Measurements from ENCODE around the gene EBPL. TPM values are rescaled to one million over a fixed set of nuclear protein-coding genes. Genes with fewer than 3 reads are reported as not detected.
"Not testable (repeated sequence)": the region's sequence is repeated elsewhere in the genome, so short reads cannot be mapped to it uniquely, and the experiment has no call there.

The EBPL gene
- total and polyA plus RNA-seq, 3 experiments from 2014 or later: 47.9 to 53.3 (median 51.6) TPM

DNA sequence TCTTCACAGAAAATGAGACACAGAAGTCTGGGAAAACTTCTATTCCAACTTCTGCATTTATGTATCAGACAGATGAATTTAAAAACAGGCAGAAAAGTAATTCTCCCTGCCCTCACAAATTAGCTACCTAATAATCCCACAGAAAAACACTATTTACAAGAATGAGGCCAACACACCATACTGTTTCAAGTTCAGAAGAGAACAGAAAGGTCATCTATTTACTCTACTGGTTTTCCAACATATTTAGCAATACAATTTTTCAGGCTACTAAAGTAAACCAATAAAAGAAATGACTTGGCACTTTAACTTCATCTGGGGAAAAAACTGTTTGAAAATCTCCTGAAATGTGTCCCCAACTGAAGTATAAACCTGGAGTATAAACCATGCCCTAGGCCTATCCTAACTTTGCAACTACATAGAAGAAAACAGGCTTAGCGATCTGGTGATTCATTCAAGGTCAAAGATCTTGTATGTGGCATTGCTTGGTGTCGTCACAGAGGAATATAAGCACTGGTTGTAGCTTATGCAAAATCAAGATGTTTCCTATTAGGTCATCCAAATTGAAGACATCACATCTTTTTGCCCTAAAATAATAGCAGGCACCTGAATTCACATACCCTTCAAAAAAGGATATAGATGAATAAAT is 20.1 kb upstream of the EBPL start:
- Histone ChIP-seq H3K27me3 (ENCODE audit: insufficient read depth, low read length, poor library complexity, severe bottlenecking) (no peaks in the 10 kb centered on the region), H3K27ac (ENCODE audit: low read depth, low read length) (no peak overlapping the region), H3K9me3 (ENCODE audit: low read length) (peaks cover 4% of the 10 kb centered on the region), H3K4me1 (ENCODE audit: insufficient read depth, low read length) (no peaks in the 10 kb centered on the region), H3K4me3 (ENCODE audit: low read length) (no peak overlapping the region), H3K36me3 (ENCODE audit: insufficient read depth, low read length) (peaks cover 5% of the 10 kb centered on the region)
- POLR2A ChIA-PET: interaction anchor here (0.5 kb wide), 1 partner anchor 77 kb away, joined by 4 read pairs; no protein-coding TSS in a partner anchor
- Mint-ChIP-seq H3K36me3 (peaks cover 25 to 59% (median 36%) of the 10 kb centered on the region in 3 donors), H3K4me1 (no peaks in the 10 kb centered on the region), H3K27me3 (peaks cover 0 to 2% of the 10 kb centered on the region in 2 donors), H3K27ac (peak overlapping the region in 4 of 8 donors; percentile 15 to 51 (median 38)), H3K4me3 (no peak overlapping the region), H3K9me3 (peaks cover 4 to 12% (median 10%) of the 10 kb centered on the region in 5 donors)
- no peak for DNase-seq
- CTCF ChIA-PET: no interaction called here

DNA sequence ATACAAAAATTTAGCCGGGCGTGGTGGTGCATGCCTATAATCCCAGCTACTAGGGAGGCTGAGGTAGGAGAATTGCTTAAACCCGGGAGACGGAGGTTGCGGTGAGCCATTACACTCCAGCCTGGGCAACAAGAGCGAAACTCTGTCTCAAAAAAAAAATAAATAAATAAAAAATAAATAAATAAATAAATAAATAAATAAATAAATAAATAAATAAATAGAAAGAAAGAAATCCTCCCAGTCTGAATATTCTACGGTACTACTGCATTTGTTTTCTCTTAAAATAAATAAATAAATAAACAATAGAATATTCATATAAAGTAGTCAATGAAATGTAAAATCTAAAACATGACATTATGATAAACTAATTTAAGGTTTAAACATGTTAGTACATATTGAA is 13.0 kb upstream of the EBPL start:
- H3K4me1 Mint-ChIP-seq; H3K4me1 ChIP-seq (ENCODE audit: insufficient read depth, low read length); CTCF ChIA-PET; H3K4me3 Mint-ChIP-seq; H3K27ac ChIP-seq (ENCODE audit: low read depth, low read length); POLR2A ChIA-PET; H3K27me3 ChIP-seq (ENCODE audit: insufficient read depth, low read length, poor library complexity, severe bottlenecking); H3K27ac Mint-ChIP-seq; DNase-seq; H3K4me3 ChIP-seq (ENCODE audit: low read length); H3K9me3 Mint-ChIP-seq; H3K27me3 Mint-ChIP-seq; H3K9me3 ChIP-seq (ENCODE audit: low read length): not testable (repeated sequence)
- H3K36me3 Mint-ChIP-seq: peaks cover 12 to 61% (median 26%) of the 10 kb centered on the region in 3 donors
- peaks cover 17% of the 10 kb centered on the region for H3K36me3 ChIP-seq (ENCODE audit: insufficient read depth, low read length)

- H3K4me1 ChIP-seq (ENCODE audit: insufficient read depth, low read length): no peaks in the 10 kb centered on the region
- no peaks in the 10 kb centered on the region for H3K9me3 Mint-ChIP-seq
- H3K9me3 ChIP-seq (ENCODE audit: low read length): no peaks in the 10 kb centered on the region
- H3K27me3 ChIP-seq (ENCODE audit: insufficient read depth, low read length, poor library complexity, severe bottlenecking): no peaks in the 10 kb centered on the region
- peaks cover 11 to 46% (median 15%) of the 10 kb centered on the region in 3 donors for H3K36me3 Mint-ChIP-seq
- POLR2A ChIA-PET: no interaction called here
- no peak overlapping the region for H3K27ac ChIP-seq (ENCODE audit: low read depth, low read length)
- no peak overlapping the region for H3K27ac Mint-ChIP-seq
- H3K36me3 ChIP-seq (ENCODE audit: insufficient read depth, low read length): peaks cover 12% of the 10 kb centered on the region
- no peaks in the 10 kb centered on the region for H3K4me1 Mint-ChIP-seq
- H3K27me3 Mint-ChIP-seq: no peaks in the 10 kb centered on the region
- CTCF ChIA-PET: no interaction called here
- no peak overlapping the region for H3K4me3 ChIP-seq (ENCODE audit: low read length)
- DNase-seq: no peak
- no peak overlapping the region for H3K4me3 Mint-ChIP-seq
These were observed 10.2 kb upstream of the EBPL start for GRCh38 chr13:49701491-49701890.

DNA sequence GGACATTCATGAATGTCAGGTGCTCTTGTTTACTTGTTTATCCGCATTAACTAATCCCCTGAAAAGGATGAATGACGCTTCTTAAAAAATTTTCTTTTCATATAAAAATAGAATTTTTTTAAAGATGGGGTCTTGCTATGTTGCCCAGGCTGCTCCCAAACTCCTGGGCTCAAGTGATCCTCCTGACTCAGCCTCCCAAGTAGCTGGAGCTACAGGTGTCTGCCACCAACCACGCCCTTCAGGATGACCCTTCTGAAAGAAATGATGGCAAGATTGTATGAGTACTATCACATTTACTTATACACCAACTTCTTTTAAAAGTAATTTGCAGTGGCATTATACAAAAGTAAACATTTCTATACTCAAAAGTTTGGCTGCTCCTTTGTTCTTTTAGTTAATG is 6.2 kb upstream of the EBPL start:
- H3K4me1 Mint-ChIP-seq: no peaks in the 10 kb centered on the region
- Histone ChIP-seq H3K4me1 (ENCODE audit: insufficient read depth, low read length) (no peaks in the 10 kb centered on the region), H3K36me3 (ENCODE audit: insufficient read depth, low read length) (peaks cover 6% of the 10 kb centered on the region), H3K4me3 (ENCODE audit: low read length) (no peak overlapping the region), H3K27me3 (ENCODE audit: insufficient read depth, low read length, poor library complexity, severe bottlenecking) (no peaks in the 10 kb centered on the region), H3K9me3 (ENCODE audit: low read length) (no peaks in the 10 kb centered on the region), H3K27ac (ENCODE audit: low read depth, low read length) (no peak overlapping the region)
- no peaks in the 10 kb centered on the region for H3K27me3 Mint-ChIP-seq
- ChIA-PET CTCF (no interaction called here), POLR2A (no interaction called here)
- H3K27ac Mint-ChIP-seq: no peak overlapping the region
- DNase-seq: no peak
- no peak overlapping the region for H3K4me3 Mint-ChIP-seq
- no peaks in the 10 kb centered on the region for H3K9me3 Mint-ChIP-seq
- H3K36me3 Mint-ChIP-seq: peaks cover 7 to 27% (median 9%) of the 10 kb centered on the region in 3 donors

DNA sequence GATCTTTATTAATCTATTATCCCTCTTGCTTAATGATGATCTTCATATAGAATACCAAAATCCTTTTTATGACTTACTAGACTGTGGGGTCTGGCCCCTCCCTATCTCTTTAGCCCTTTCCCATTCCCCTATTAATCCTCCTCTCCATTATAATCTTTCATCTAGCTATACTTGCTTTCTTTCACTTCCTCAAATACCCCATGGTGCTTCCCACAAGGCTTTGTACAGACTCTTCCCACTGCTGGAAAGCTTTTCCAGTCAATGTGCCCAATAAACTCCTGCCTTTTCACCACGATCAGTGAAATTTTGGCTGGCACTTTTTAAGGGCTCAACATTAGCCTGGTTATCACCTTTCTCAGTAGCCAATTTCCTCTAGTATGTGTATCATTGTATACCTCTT is 3.2 kb upstream of the EBPL start:
- Mint-ChIP-seq H3K9me3 (no peaks in the 10 kb centered on the region), H3K36me3 (peaks cover 0 to 9% (median 0%) of the 10 kb centered on the region in 3 donors), H3K27me3 (no peaks in the 10 kb centered on the region), H3K4me1 (peaks cover 17 to 21% (median 19%) of the 10 kb centered on the region in 3 donors), H3K27ac (peak overlapping the region in 1 of 8 donors; percentile 3), H3K4me3 (peak overlapping the region in 2 of 7 donors; percentile 5 to 66)
- H3K4me1 ChIP-seq (ENCODE audit: insufficient read depth, low read length): peaks cover 13% of the 10 kb centered on the region
- no peaks in the 10 kb centered on the region for H3K27me3 ChIP-seq (ENCODE audit: insufficient read depth, low read length, poor library complexity, severe bottlenecking)
- ChIA-PET POLR2A (no interaction called here), CTCF (no interaction called here)
- H3K36me3 ChIP-seq (ENCODE audit: insufficient read depth, low read length): no peaks in the 10 kb centered on the region
- H3K9me3 ChIP-seq (ENCODE audit: low read length): no peaks in the 10 kb centered on the region
- no peak overlapping the region for H3K4me3 ChIP-seq (ENCODE audit: low read length)
- H3K27ac ChIP-seq (ENCODE audit: low read depth, low read length): no peak overlapping the region
- DNase-seq: no peak

GRCh38 chr13:49693877-49694276 is 2.6 kb upstream of the EBPL start:
- Histone ChIP-seq H3K4me1 (ENCODE audit: insufficient read depth, low read length) (peaks cover 13% of the 10 kb centered on the region), H3K27me3 (ENCODE audit: insufficient read depth, low read length, poor library complexity, severe bottlenecking) (no peaks in the 10 kb centered on the region), H3K4me3 (ENCODE audit: low read length) (no peak overlapping the region), H3K9me3 (ENCODE audit: low read length) (no peaks in the 10 kb centered on the region), H3K27ac (ENCODE audit: low read depth, low read length) (no peak overlapping the region), H3K36me3 (ENCODE audit: insufficient read depth, low read length) (no peaks in the 10 kb centered on the region)
- peak overlapping the region in 2 of 7 donors; percentile 5 to 66 for H3K4me3 Mint-ChIP-seq
- ChIA-PET CTCF (no interaction called here), POLR2A (no interaction called here)
- H3K4me1 Mint-ChIP-seq: peaks cover 17 to 23% (median 22%) of the 10 kb centered on the region in 3 donors
- no peak for DNase-seq
- H3K27me3 Mint-ChIP-seq: no peaks in the 10 kb centered on the region
- no peaks in the 10 kb centered on the region for H3K9me3 Mint-ChIP-seq
- peak overlapping the region in 1 of 8 donors; percentile 3 for H3K27ac Mint-ChIP-seq
- peaks cover 0 to 7% (median 0%) of the 10 kb centered on the region in 3 donors for H3K36me3 Mint-ChIP-seq

GRCh38 chr13:49693191-49693733 is 2.0 kb upstream of the EBPL start:
- ChIA-PET CTCF (no interaction called here), POLR2A (no interaction called here)

More at GRCh38 chr13:49693191-49693733, 2.0 kb upstream of the EBPL start:
- H3K4me3 Mint-ChIP-seq: peak overlapping the region in 5 of 7 donors; percentile 25 to 91 (median 46)
- peak overlapping the region in 1 of 8 donors; percentile 41 for H3K27ac Mint-ChIP-seq
- no peaks in the 10 kb centered on the region for H3K27me3 Mint-ChIP-seq
- H3K9me3 ChIP-seq (ENCODE audit: low read length): no peaks in the 10 kb centered on the region
- DNase-seq: no peak
- no peaks in the 10 kb centered on the region for H3K27me3 ChIP-seq (ENCODE audit: insufficient read depth, low read length, poor library complexity, severe bottlenecking)
- no peaks in the 10 kb centered on the region for H3K36me3 ChIP-seq (ENCODE audit: insufficient read depth, low read length)
- peaks cover 0 to 8% (median 0%) of the 10 kb centered on the region in 3 donors for H3K36me3 Mint-ChIP-seq
- no peaks in the 10 kb centered on the region for H3K9me3 Mint-ChIP-seq
- H3K4me3 ChIP-seq (ENCODE audit: low read length): no peak overlapping the region
- peaks cover 13% of the 10 kb centered on the region for H3K4me1 ChIP-seq (ENCODE audit: insufficient read depth, low read length)
- no peak overlapping the region for H3K27ac ChIP-seq (ENCODE audit: low read depth, low read length)
- peaks cover 17 to 25% (median 23%) of the 10 kb centered on the region in 3 donors for H3K4me1 Mint-ChIP-seq
